Mucosa of descending colon (tissue), 3 donors: ENCODE measurements around the gene ACTN2. TPM values are rescaled to one million over a fixed set of nuclear protein-coding genes. Genes with fewer than 3 reads are reported as not detected.

Source experiments
- ATAC-seq: fragments of 200-7000 bp; cut with Tn5 transposase; one replicate; pipeline ENCODE4 v1.9.1; 2020; ENCODE audit warnings: mild to moderate bottlenecking, moderate library complexity
- DNase-seq, 3 donors: peaks; one replicate each; pipeline ENCODE4 v3.0.0-alpha.2; 2020
- H3K36me3 ChIP-seq: fragments of 200-600 bp; one replicate; pipeline ENCODE4 v1.8.0; 2021; ENCODE audit warnings: low read depth, mild to moderate bottlenecking
- H3K4me1 ChIP-seq: fragments of 200-600 bp; one replicate; pipeline ENCODE4 v1.8.0; 2021; ENCODE audit warnings: low read depth, mild to moderate bottlenecking
- H3K4me3 ChIP-seq: fragments of 200-600 bp; one replicate; pipeline ENCODE4 v1.8.0; 2021; ENCODE audit warnings: mild to moderate bottlenecking
- H3K9me3 ChIP-seq: fragments of 200-600 bp; one replicate; pipeline ENCODE4 v1.8.0; 2021; ENCODE audit warnings: mild to moderate bottlenecking
- CTCF ChIP-seq: fragments of 200-600 bp; IDR thresholded peaks from one replicate; pipeline ENCODE4 v1.8.0; 2022; ENCODE audit warnings: antibody characterized with exemption, mild to moderate bottlenecking
- intact Hi-C, 2 donors: fragments of 100-400 bp; cut with DNase I in 1 of 2; cut with micrococcal nuclease in 1 of 2; formaldehyde crosslinking; loops; one replicate each; pipeline versions ENCODE4 v1.11.0 to v1.11.1; 2022; cut with DNase I, micrococcal nuclease
- total RNA-seq, 3 donors: library from RNA; stranded (reverse); fragmentation: NEBNext Ultra II Directional in 2 of 3; extraction: Animal tissue kit (Norgen Biotek cat#: 25700) in 2 of 3; gene quantifications; one replicate each; pipeline versions ENCODE4 v1.2.1 to v1.2.4, GENCODE V29; 2021 to 2023
- donor health status: DM: no; HTN: no; CAD: no; lungs with moderate emphysema.
- donor health status: DM: no; HTN: no; CAD: no.
- donor health status: DM: no; HTN: yes; CAD: no.

ACTN2 gene
- total RNA-seq, 3 donors from 2014 or later: 0.35 to 1.3 (median 0.60) TPM

GRCh38 chr1:236750928-236751327 is 64.6 kb downstream of the ACTN2 start:
- no peaks in the 10 kb centered on the region for H3K36me3 ChIP-seq
- ATAC-seq (no peak), DNase-seq (no peak)
- H3K4me3 ChIP-seq: no peak overlapping the region
- no peaks in the 10 kb centered on the region for H3K4me1 ChIP-seq
- intact Hi-C loops: no loop called here
- no peak for TF ChIP-seq CTCF
- H3K9me3 ChIP-seq: no peaks in the 10 kb centered on the region

GRCh38 chr1:236751385-236751784 is 65.1 kb downstream of the ACTN2 start:
- intact Hi-C loops: no loop called here
- DNase-seq (no peak), ATAC-seq (no peak)
- Histone ChIP-seq H3K4me1 (no peaks in the 10 kb centered on the region), H3K9me3 (no peaks in the 10 kb centered on the region), H3K4me3 (no peak overlapping the region), H3K36me3 (no peaks in the 10 kb centered on the region)
- TF ChIP-seq CTCF: no peak

- no peaks in the 10 kb centered on the region for H3K9me3 ChIP-seq
- no peak for ATAC-seq
- H3K4me1 ChIP-seq: no peaks in the 10 kb centered on the region
- no peak for TF ChIP-seq CTCF
- no peaks in the 10 kb centered on the region for H3K36me3 ChIP-seq
- DNase-seq: no peak
- H3K4me3 ChIP-seq: no peak overlapping the region
- intact Hi-C loops: no loop called here
Measured at GRCh38 chr1:236751935-236752334, 65.6 kb downstream of the ACTN2 start.

GRCh38 chr1:236753516-236753915 is 67.2 kb downstream of the ACTN2 start:
- no peak overlapping the region for H3K4me3 ChIP-seq
- no peaks in the 10 kb centered on the region for H3K9me3 ChIP-seq
- DNase-seq (no peak), ATAC-seq (peak; percentile 36)
- intact Hi-C loops: no loop called here
- H3K4me1 ChIP-seq: no peaks in the 10 kb centered on the region
- H3K36me3 ChIP-seq: no peaks in the 10 kb centered on the region
- TF ChIP-seq CTCF: no peak

- H3K36me3 ChIP-seq: no peaks in the 10 kb centered on the region
- no peak overlapping the region for H3K4me3 ChIP-seq
- ATAC-seq (no peak), DNase-seq (no peak)
- no peaks in the 10 kb centered on the region for H3K9me3 ChIP-seq
- no peak for TF ChIP-seq CTCF
- intact Hi-C loops: no loop called here
- H3K4me1 ChIP-seq: no peaks in the 10 kb centered on the region
Measured at GRCh38 chr1:236753964-236754363, 67.7 kb downstream of the ACTN2 start.

- ATAC-seq (no peak), DNase-seq (no peak)
- H3K4me3 ChIP-seq: no peak overlapping the region
- H3K9me3 ChIP-seq: no peaks in the 10 kb centered on the region
- no peaks in the 10 kb centered on the region for H3K36me3 ChIP-seq
- intact Hi-C loops: no loop called here
- no peak for TF ChIP-seq CTCF
- H3K4me1 ChIP-seq: no peaks in the 10 kb centered on the region
Measured at GRCh38 chr1:236754525-236755210, 68.4 kb downstream of the ACTN2 start.
